ENCODE measurements around the gene PLEKHA8.

Gene PLEKHA8

DNA sequence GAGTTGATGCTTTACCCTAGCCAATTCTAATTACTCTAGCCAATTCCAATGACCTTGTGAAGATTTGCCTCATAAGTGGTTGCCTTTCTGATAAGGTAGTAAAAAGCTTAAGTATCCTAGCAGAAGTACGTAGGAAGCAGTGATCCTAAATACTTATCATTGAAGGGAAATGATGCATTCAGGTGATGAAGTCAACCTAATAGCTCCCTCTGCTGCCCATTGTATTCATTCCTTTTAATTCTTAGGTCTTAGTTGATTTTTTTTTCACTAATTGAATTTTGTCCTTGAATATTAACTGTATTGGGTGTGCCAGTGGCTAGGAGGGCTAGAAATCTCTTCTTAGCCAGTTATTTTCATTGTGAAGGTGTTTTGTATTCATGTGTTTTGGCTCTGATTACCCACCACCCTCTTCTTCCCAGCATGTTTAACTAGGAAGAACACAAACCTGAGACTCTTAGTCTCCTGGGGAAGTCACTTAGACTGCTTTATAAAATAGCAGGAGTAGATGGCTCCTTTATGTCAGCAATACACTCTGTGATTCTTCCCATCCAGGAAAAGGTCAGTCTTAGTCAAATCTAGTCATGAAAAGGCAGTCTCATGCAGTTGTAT lies 46.3 kb downstream of the PLEKHA8 start:
- Histone ChIP-seq H3K4me3 (ENCODE audit: low read length) (no peak overlapping the region), H3F3A (ENCODE audit: control insufficient read depth, insufficient read depth) (no peaks in the 10 kb centered on the region), H4K20me1 (ENCODE audit: control insufficient read depth, insufficient read depth, low read depth, low read length) (no peaks in the 10 kb centered on the region), H3K4me2 (ENCODE audit: low read length) (no peak overlapping the region), H3K79me2 (ENCODE audit: control insufficient read depth, low read length) (no peaks in the 10 kb centered on the region), H3K27ac (ENCODE audit: low read depth, low read length) (no peak overlapping the region), H3K36me3 (ENCODE audit: control insufficient read depth, low read length) (peaks cover 4% of the 10 kb centered on the region), H3K4me1 (ENCODE audit: control insufficient read depth, low read length) (no peaks in the 10 kb centered on the region), H3K27me3 (ENCODE audit: control insufficient read depth, low read length) (no peaks in the 10 kb centered on the region), H3K9me3 (ENCODE audit: control insufficient read depth, insufficient read depth, low read length) (no peaks in the 10 kb centered on the region), H3K9me2 (replicated peaks; ENCODE audit: control insufficient read depth, low read length) (no peaks in the 10 kb centered on the region)
- no peak for TF ChIP-seq EZH2phosphoT487 (IDR thresholded peaks at IDR 0.05; ENCODE audit: borderline replicate concordance, low read length)
- TF ChIP-seq, protein P1, sequence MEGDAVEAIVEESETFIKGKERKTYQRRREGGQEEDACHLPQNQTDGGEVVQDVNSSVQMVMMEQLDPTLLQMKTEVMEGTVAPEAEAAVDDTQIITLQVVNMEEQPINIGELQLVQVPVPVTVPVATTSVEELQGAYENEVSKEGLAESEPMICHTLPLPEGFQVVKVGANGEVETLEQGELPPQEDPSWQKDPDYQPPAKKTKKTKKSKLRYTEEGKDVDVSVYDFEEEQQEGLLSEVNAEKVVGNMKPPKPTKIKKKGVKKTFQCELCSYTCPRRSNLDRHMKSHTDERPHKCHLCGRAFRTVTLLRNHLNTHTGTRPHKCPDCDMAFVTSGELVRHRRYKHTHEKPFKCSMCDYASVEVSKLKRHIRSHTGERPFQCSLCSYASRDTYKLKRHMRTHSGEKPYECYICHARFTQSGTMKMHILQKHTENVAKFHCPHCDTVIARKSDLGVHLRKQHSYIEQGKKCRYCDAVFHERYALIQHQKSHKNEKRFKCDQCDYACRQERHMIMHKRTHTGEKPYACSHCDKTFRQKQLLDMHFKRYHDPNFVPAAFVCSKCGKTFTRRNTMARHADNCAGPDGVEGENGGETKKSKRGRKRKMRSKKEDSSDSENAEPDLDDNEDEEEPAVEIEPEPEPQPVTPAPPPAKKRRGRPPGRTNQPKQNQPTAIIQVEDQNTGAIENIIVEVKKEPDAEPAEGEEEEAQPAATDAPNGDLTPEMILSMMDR (IDR thresholded peaks at IDR 0.05; ENCODE audit: low read depth, low read length, poor library complexity, severe bottlenecking) = peak; percentile 85

DNA sequence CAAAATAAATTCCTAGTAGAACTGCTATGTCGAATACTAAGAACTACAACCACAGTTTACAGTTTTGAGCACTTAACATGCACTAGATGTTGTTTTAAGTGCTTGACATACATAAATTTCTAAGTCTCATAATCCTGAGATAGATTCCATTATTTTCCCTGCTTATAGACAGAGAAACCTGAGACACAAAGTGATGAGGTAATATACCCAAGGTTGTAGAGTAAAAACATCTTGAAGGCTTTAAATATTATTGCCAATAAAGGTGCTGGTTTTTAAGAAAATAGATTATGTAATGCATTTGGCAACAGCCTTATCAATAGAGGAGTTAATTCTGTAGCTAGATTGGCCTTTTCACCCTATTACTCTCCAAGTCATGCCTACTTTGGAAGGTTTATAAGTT lies 48.2 kb downstream of the PLEKHA8 start:
- H3K9me2 ChIP-seq (replicated peaks; ENCODE audit: control insufficient read depth, low read length) = no peaks in the 10 kb centered on the region
- no peak overlapping the region for H3K4me3 ChIP-seq (ENCODE audit: low read length)
- no peak overlapping the region for H3K27ac ChIP-seq (ENCODE audit: low read depth, low read length)
- H3K4me1 ChIP-seq (ENCODE audit: control insufficient read depth, low read length) = no peaks in the 10 kb centered on the region
- H3F3A ChIP-seq (ENCODE audit: control insufficient read depth, insufficient read depth) = no peaks in the 10 kb centered on the region
- TF ChIP-seq, protein P1 (IDR thresholded peaks at IDR 0.05; ENCODE audit: low read depth, low read length, poor library complexity, severe bottlenecking) = no peak
- TF ChIP-seq EZH2phosphoT487 (IDR thresholded peaks at IDR 0.05; ENCODE audit: borderline replicate concordance, low read length) = no peak
- H3K4me2 ChIP-seq (ENCODE audit: low read length) = no peak overlapping the region
- no peaks in the 10 kb centered on the region for H3K9me3 ChIP-seq (ENCODE audit: control insufficient read depth, insufficient read depth, low read length)
- no peaks in the 10 kb centered on the region for H3K79me2 ChIP-seq (ENCODE audit: control insufficient read depth, low read length)
- H3K27me3 ChIP-seq (ENCODE audit: control insufficient read depth, low read length) = no peaks in the 10 kb centered on the region
- H4K20me1 ChIP-seq (ENCODE audit: control insufficient read depth, insufficient read depth, low read depth, low read length) = no peaks in the 10 kb centered on the region
- H3K36me3 ChIP-seq (ENCODE audit: control insufficient read depth, low read length) = peaks cover 4% of the 10 kb centered on the region

DNA sequence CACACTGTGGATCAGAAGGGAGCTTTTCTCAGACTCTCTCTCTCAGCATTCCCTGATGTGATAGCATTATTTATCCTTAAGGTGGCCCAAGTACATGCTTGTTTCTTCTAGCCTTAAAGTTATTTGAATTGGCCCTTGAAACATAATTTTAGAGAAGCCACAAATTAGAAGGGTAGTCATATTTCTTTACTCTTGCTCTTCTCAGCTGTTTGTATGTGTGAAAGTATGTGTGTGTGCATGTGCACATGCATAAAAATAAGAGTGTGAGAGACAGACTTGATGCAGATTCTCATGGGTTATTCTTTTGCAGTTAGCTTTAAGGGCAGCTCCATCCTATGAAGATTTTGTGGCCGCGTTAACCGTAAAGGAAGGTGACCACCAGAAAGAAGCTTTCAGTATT lies 50.1 kb downstream of the PLEKHA8 start:
- no peaks in the 10 kb centered on the region for H3K79me2 ChIP-seq (ENCODE audit: control insufficient read depth, low read length)
- H3K4me2 ChIP-seq (ENCODE audit: low read length) = no peak overlapping the region
- no peak overlapping the region for H3K27ac ChIP-seq (ENCODE audit: low read depth, low read length)
- no peaks in the 10 kb centered on the region for H3K9me2 ChIP-seq (replicated peaks; ENCODE audit: control insufficient read depth, low read length)
- H3K36me3 ChIP-seq (ENCODE audit: control insufficient read depth, low read length) = peaks cover 4% of the 10 kb centered on the region
- no peak overlapping the region for H3K4me3 ChIP-seq (ENCODE audit: low read length)
- no peaks in the 10 kb centered on the region for H3K4me1 ChIP-seq (ENCODE audit: control insufficient read depth, low read length)
- no peak for TF ChIP-seq EZH2phosphoT487 (IDR thresholded peaks at IDR 0.05; ENCODE audit: borderline replicate concordance, low read length)
- TF ChIP-seq, protein P1 (IDR thresholded peaks at IDR 0.05; ENCODE audit: low read depth, low read length, poor library complexity, severe bottlenecking) = no peak
- H3K9me3 ChIP-seq (ENCODE audit: control insufficient read depth, insufficient read depth, low read length) = no peaks in the 10 kb centered on the region
- H3K27me3 ChIP-seq (ENCODE audit: control insufficient read depth, low read length) = no peaks in the 10 kb centered on the region
- H3F3A ChIP-seq (ENCODE audit: control insufficient read depth, insufficient read depth) = no peaks in the 10 kb centered on the region
- H4K20me1 ChIP-seq (ENCODE audit: control insufficient read depth, insufficient read depth, low read depth, low read length) = no peaks in the 10 kb centered on the region

Data from DOHH2 (cell line).